Ureter (tissue), 1 donor: ENCODE results near the gene NYAP1. TPM values are rescaled to one million over a fixed set of nuclear protein-coding genes. Genes with fewer than 3 reads are reported as not detected.

ENCODE experiments used
- DNase-seq: peaks from one replicate; pipeline ENCODE4 v3.0.0-alpha.2; 2020; ENCODE audit warnings: low spot score
- total RNA-seq: library from RNA; stranded (reverse); gene quantifications from one replicate; pipeline ENCODE4 v1.2.4, GENCODE V29; 2023
- donor health status: DM: yes; HTN: yes; CAD: no.

NYAP1 gene
- total RNA-seq, 1 donor from 2014 or later = 0.68 TPM

DNA sequence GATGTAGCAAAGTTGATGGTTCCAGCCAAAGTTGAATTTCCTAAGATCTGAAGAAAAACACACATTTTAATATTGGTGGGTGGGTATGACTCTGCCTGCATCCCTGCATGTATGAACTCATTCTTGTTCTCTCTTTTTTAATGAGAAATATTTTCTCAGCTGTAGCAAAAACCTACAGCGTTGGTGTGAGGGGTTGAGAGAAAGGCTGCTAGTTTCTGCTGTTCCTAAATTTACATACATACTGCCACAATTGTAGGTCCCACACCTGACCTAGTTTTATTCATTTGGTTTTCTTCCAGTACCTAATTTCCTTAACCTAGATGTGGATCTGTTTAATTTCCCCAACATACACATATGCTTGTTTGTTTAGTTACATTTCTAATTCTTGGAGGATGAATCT is 59.9 kb downstream of the NYAP1 start:
- no peak for DNase-seq

DNA sequence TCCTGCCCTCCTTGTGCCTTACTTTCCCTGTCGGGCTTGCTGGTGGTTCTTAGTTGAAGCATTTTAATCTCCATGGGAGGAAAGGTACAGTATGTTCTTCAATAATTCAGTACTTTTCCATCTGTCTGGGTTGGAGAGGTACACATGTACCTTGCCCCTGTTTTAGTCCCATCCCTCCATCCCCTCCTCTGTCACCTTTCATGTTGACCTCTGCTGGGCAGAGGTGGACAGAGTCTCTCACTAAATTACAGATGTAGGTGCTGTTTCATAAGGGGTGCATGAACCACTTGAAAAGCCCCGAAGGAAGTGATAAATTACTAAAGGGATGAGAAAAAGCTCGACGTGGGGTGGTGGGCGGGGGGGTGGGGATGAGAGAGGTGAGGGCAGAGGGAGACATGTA is 60.7 kb downstream of the NYAP1 start:
- no peak for DNase-seq

Other genes starting within 250 kb of the NYAP1 start
- gene SPDYE3, start 176.2 kb upstream of the NYAP1 start, total RNA-seq = not detected
- gene PILRB, start 125.8 kb upstream of the NYAP1 start, total RNA-seq = 94.1 TPM
- gene PILRA, start 110.4 kb upstream of the NYAP1 start, total RNA-seq = 21.6 TPM
- gene ZCWPW1, start 55.2 kb upstream of the NYAP1 start, total RNA-seq = 4.3 TPM
- 33.7 TPM for gene MEPCE, start 54.1 kb upstream of the NYAP1 start, total RNA-seq
- gene PPP1R35, start 47.4 kb upstream of the NYAP1 start, total RNA-seq = 32.4 TPM
- not detected for gene SPACDR, start 19.7 kb upstream of the NYAP1 start, total RNA-seq
- gene TSC22D4, start 4.7 kb upstream of the NYAP1 start, total RNA-seq = 42.9 TPM
- gene AGFG2, start 55.3 kb downstream of the NYAP1 start, total RNA-seq = 28.0 TPM
- 2.8 TPM for gene SAP25, start 90.0 kb downstream of the NYAP1 start, total RNA-seq
- 52.4 TPM for gene LRCH4, start 102.2 kb downstream of the NYAP1 start, total RNA-seq
- gene FBXO24, start 102.4 kb downstream of the NYAP1 start, total RNA-seq = 0.29 TPM
- gene PCOLCE, start 118.4 kb downstream of the NYAP1 start, total RNA-seq = 76.4 TPM
- 18.0 TPM for gene MOSPD3, start 128.6 kb downstream of the NYAP1 start, total RNA-seq
- gene TFR2, start 157.6 kb downstream of the NYAP1 start, total RNA-seq = 2.2 TPM
- not detected for gene ACTL6B, start 172.5 kb downstream of the NYAP1 start, total RNA-seq
- gene GNB2, start 189.8 kb downstream of the NYAP1 start, total RNA-seq = 225 TPM
- gene GIGYF1, start 210.3 kb downstream of the NYAP1 start, total RNA-seq = 44.9 TPM
- 28.0 TPM for gene POP7, start 222.2 kb downstream of the NYAP1 start, total RNA-seq
- gene EPO, start 236.5 kb downstream of the NYAP1 start, total RNA-seq = 0.68 TPM
- not detected for gene ZAN, start 249.7 kb downstream of the NYAP1 start, total RNA-seq